Measurements from ENCODE around the gene OR10A3. TPM values are rescaled to one million over a fixed set of nuclear protein-coding genes. Genes with fewer than 3 reads are reported as not detected.

OR10A3 gene
- total RNA-seq, 1 experiment from 2014 or later: not detected

GRCh38 chr11:7907121-7907520 is 34.4 kb downstream of the OR10A3 start:
- no peaks in the 10 kb centered on the region for H3K4me1 ChIP-seq (ENCODE audit: control insufficient read depth in 1 of 2, insufficient read depth in 2 of 2, low read length in 2 of 2)
- H3K9ac ChIP-seq (ENCODE audit: low read length): no peak overlapping the region
- TF ChIP-seq ELF1 (IDR thresholded peaks at IDR 0.05; ENCODE audit: borderline replicate concordance, low read depth): no peak
- TF ChIP-seq TCF7L2 (IDR thresholded peaks at IDR 0.05; ENCODE audit: borderline replicate concordance, extremely low read depth, insufficient read depth, insufficient read length): no peak
- no peak for TF ChIP-seq CBX3 (IDR thresholded peaks at IDR 0.05; ENCODE audit: low read depth)
- TF ChIP-seq, protein P1, sequence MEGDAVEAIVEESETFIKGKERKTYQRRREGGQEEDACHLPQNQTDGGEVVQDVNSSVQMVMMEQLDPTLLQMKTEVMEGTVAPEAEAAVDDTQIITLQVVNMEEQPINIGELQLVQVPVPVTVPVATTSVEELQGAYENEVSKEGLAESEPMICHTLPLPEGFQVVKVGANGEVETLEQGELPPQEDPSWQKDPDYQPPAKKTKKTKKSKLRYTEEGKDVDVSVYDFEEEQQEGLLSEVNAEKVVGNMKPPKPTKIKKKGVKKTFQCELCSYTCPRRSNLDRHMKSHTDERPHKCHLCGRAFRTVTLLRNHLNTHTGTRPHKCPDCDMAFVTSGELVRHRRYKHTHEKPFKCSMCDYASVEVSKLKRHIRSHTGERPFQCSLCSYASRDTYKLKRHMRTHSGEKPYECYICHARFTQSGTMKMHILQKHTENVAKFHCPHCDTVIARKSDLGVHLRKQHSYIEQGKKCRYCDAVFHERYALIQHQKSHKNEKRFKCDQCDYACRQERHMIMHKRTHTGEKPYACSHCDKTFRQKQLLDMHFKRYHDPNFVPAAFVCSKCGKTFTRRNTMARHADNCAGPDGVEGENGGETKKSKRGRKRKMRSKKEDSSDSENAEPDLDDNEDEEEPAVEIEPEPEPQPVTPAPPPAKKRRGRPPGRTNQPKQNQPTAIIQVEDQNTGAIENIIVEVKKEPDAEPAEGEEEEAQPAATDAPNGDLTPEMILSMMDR (IDR thresholded peaks at IDR 0.05 in 2 of 3, conservative IDR thresholded peaks at IDR 0.05 in 1 of 3; ENCODE audit: borderline replicate concordance in 1 of 3, insufficient read depth in 1 of 3, low read depth in 2 of 3, low read length in 2 of 3): no peak
- no peak for TF ChIP-seq EZH2 (IDR thresholded peaks at IDR 0.05)
- TF ChIP-seq CEBPB (IDR thresholded peaks at IDR 0.05; ENCODE audit: low read depth): no peak
- TF ChIP-seq JUND (IDR thresholded peaks at IDR 0.05): no peak
- BruUV-seq (replicated peaks): no TSS peak
- no peaks in the 10 kb centered on the region for H4K20me1 ChIP-seq (ENCODE audit: insufficient read depth)
- ATAC-seq (no peak), DNase-seq (ENCODE audit: low read depth, low spot score) (no peak)
- H3K27ac ChIP-seq (ENCODE audit: low read depth, low read length): no peak overlapping the region
- CTCF ChIA-PET: no interaction called here
- H3K4me3 ChIP-seq (replicated peaks in 1 of 2; ENCODE audit: low read depth in 1 of 2, low read length in 2 of 2): no peak overlapping the region
- H3K36me3 ChIP-seq (ENCODE audit: control insufficient read depth in 1 of 2, insufficient read depth in 2 of 2, low read length in 2 of 2): no peaks in the 10 kb centered on the region
- H3K27me3 ChIP-seq (ENCODE audit: insufficient read depth, low read length): peaks cover 52% of the 10 kb centered on the region
- no peak overlapping the region for H3K4me2 ChIP-seq (ENCODE audit: low read length)
- POLR2A ChIA-PET: no interaction called here
- RAD21 ChIA-PET (ENCODE audit: low non-redundant PET in 1 of 2, low total read pairs in 2 of 2, uncharacterized antibody in 2 of 2, unreplicated experiment in 2 of 2): no interaction called here
- no peaks in the 10 kb centered on the region for H3K9me2 ChIP-seq (ENCODE audit: insufficient read depth)
- H3K9me3 ChIP-seq (ENCODE audit: control insufficient read depth in 1 of 2, insufficient read depth in 1 of 2, low read depth in 1 of 2, low read length in 2 of 2): no peaks in the 10 kb centered on the region
- intact Hi-C loops (cut with micrococcal nuclease): loop anchor here (5.0 kb wide), 1 partner anchor 80 kb away; the partner anchor contains the start of gene EIF3F
- H3K79me2 ChIP-seq (ENCODE audit: insufficient read depth, low read length): no peaks in the 10 kb centered on the region
- no peak overlapping the region for H2AFZ ChIP-seq (ENCODE audit: low read depth, low read length, poor library complexity, severe bottlenecking)

DNA sequence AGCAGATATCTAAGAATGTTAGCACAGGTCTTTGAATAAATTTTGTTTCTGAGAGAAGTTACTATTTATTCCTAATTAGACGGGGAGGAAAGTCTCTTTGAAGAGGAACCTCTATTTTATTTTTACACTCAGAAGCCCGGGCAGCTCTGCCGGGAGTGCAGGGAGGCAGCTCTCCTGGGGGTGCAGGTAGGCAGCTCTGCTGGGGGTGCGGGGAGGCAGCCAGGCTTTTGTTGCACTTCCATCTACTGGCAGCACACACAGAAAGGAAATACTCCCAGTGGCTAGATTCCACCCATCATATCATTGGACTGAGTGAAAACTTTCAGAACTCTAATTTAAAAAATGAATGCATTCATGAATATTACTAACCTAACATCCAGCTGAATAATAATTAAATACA is 35.0 kb downstream of the OR10A3 start:
- RAD21 ChIA-PET (ENCODE audit: low non-redundant PET in 1 of 2, low total read pairs in 2 of 2, uncharacterized antibody in 2 of 2, unreplicated experiment in 2 of 2): no interaction called here
- Histone ChIP-seq H3K4me3 (replicated peaks in 1 of 2; ENCODE audit: low read depth in 1 of 2, low read length in 2 of 2) (no peak overlapping the region), H3K79me2 (ENCODE audit: insufficient read depth, low read length) (no peaks in the 10 kb centered on the region), H3K9me3 (ENCODE audit: control insufficient read depth in 1 of 2, insufficient read depth in 1 of 2, low read depth in 1 of 2, low read length in 2 of 2) (no peaks in the 10 kb centered on the region), H2AFZ (ENCODE audit: low read depth, low read length, poor library complexity, severe bottlenecking) (no peak overlapping the region), H3K27ac (ENCODE audit: low read depth, low read length) (no peak overlapping the region), H3K4me2 (ENCODE audit: low read length) (no peak overlapping the region), H3K27me3 (ENCODE audit: insufficient read depth, low read length) (peaks cover 50% of the 10 kb centered on the region), H4K20me1 (ENCODE audit: insufficient read depth) (no peaks in the 10 kb centered on the region), H3K9ac (ENCODE audit: low read length) (no peak overlapping the region), H3K36me3 (ENCODE audit: control insufficient read depth in 1 of 2, insufficient read depth in 2 of 2, low read length in 2 of 2) (no peaks in the 10 kb centered on the region), H3K4me1 (ENCODE audit: control insufficient read depth in 1 of 2, insufficient read depth in 2 of 2, low read length in 2 of 2) (no peaks in the 10 kb centered on the region), H3K9me2 (ENCODE audit: insufficient read depth) (no peaks in the 10 kb centered on the region)
- no TSS peak for BruUV-seq (replicated peaks)
- no peak for ATAC-seq
- no peak for DNase-seq (ENCODE audit: low read depth, low spot score)
- CTCF ChIA-PET: no interaction called here
- POLR2A ChIA-PET: no interaction called here
- intact Hi-C loops (cut with micrococcal nuclease): loop anchor here (5.0 kb wide), 1 partner anchor 81 kb away; the partner anchor contains the start of gene EIF3F
- TF ChIP-seq JUND (IDR thresholded peaks at IDR 0.05): no peak
- no peak for TF ChIP-seq ELF1 (IDR thresholded peaks at IDR 0.05; ENCODE audit: borderline replicate concordance, low read depth)
- TF ChIP-seq YY1 (IDR thresholded peaks at IDR 0.05; ENCODE audit: extremely low read depth, insufficient replicate concordance, low read depth, low read length): no peak
- TF ChIP-seq REST (IDR thresholded peaks at IDR 0.05; ENCODE audit: low read depth): no peak
- TF ChIP-seq TCF7L2 (IDR thresholded peaks at IDR 0.05; ENCODE audit: borderline replicate concordance, extremely low read depth, insufficient read depth, insufficient read length): no peak
- TF ChIP-seq RAD21 (IDR thresholded peaks at IDR 0.05; ENCODE audit: low read depth): no peak
- no peak for TF ChIP-seq FOSL1 (IDR thresholded peaks at IDR 0.05; ENCODE audit: low read depth)
- TF ChIP-seq, protein P2, sequence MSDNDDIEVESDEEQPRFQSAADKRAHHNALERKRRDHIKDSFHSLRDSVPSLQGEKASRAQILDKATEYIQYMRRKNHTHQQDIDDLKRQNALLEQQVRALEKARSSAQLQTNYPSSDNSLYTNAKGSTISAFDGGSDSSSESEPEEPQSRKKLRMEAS (IDR thresholded peaks at IDR 0.05): no peak
- no peak for TF ChIP-seq SP1 (IDR thresholded peaks at IDR 0.05; ENCODE audit: low read depth)
